HCT116 (cell line): ENCODE data around the gene FGGY. TPM values are rescaled to one million over a fixed set of nuclear protein-coding genes. Genes with fewer than 3 reads are reported as not detected.

Experiments used
- ATAC-seq: fragments of 200-7000 bp; cut with Tn5 transposase; 2 replicates; pipeline ENCODE4 v1.9.1; 2020; ENCODE audit warnings: mild to moderate bottlenecking, moderate library complexity
- BruUV-seq: library from RNA; stranded (reverse); fragments of 400-500 nt; replicated peaks from 2 replicates; lab custom pipeline; 2021; lab: Mats Ljungman, UMichigan
- CTCF ChIA-PET: fragments of 300-600 bp; sonication (Branson Sonifier 250); formaldehyde crosslinking; loops from one replicate; lab custom pipeline; 2021; ENCODE audit warnings: antibody characterized with exemption; lab: Charles Lee
- POLR2A ChIA-PET: fragments of 300-600, 350-600 bp; sonication (Branson Sonifier 250); formaldehyde crosslinking; loops from one replicate; lab custom pipeline; 2021; ENCODE audit warnings: antibody characterized with exemption; lab: Charles Lee
- RAD21 ChIA-PET, 2 experiments: fragments of 300-600 bp; sonication (Branson Sonifier 250); formaldehyde crosslinking; loops; one replicate each; lab custom pipeline; 2023; ENCODE audit warnings: low total read pairs in 2 of 2; ENCODE audit not compliant: uncharacterized antibody in 2 of 2, unreplicated experiment in 2 of 2, low non-redundant PET in 1 of 2; lab: Charles Lee
- DNase-seq: peaks from one replicate; pipeline ENCODE4 v3.0.0-alpha.2; 2010; ENCODE audit warnings: low read depth, low spot score
- H2AFZ ChIP-seq: fragments of 200-600 bp; shearing (Covaris generic), sonication (generic); 2 replicates; pipeline ENCODE4 v1.6.1; 2017; ENCODE audit warnings: low read depth, mixed run types, mixed read lengths, antibody characterized with exemption, low read length; ENCODE audit not compliant: poor library complexity, severe bottlenecking
- H3K27ac ChIP-seq: 2 replicates; pipeline ENCODE4 v1.5.1; 2012; ENCODE audit warnings: low read depth, low read length
- H3K27me3 ChIP-seq: fragments of 200-600 bp; sonication (generic); 2 replicates; pipeline ENCODE4 v1.6.1; 2016; ENCODE audit warnings: mixed run types, low read length, mixed read lengths; ENCODE audit not compliant: insufficient read depth
- H3K36me3 ChIP-seq, 2 experiments: fragments of 200-500 bp in 1 of 2; fragments of 200-600 bp in 1 of 2; sonication (Bioruptor generic) in 1 of 2; sonication (generic) in 1 of 2; 2 replicates each; pipeline versions ENCODE4 v1.5.1 to v1.6.1; 2014 to 2016; ENCODE audit warnings: low read length in 2 of 2, inconsistent platforms in 1 of 2, mixed read lengths in 1 of 2, mixed run types in 1 of 2; ENCODE audit not compliant: insufficient read depth in 2 of 2, control insufficient read depth in 1 of 2
- H3K4me1 ChIP-seq, 2 experiments: fragments of 200-600 bp in 1 of 2; sonication (generic) in 1 of 2; 2 replicates each; pipeline versions ENCODE4 v1.5.1 to v1.6.1; 2012 to 2017; ENCODE audit warnings: low read length in 2 of 2, inconsistent platforms in 1 of 2, mild to moderate bottlenecking in 1 of 2, mixed read lengths in 1 of 2, mixed run types in 1 of 2, moderate library complexity in 1 of 2; ENCODE audit not compliant: insufficient read depth in 2 of 2, control insufficient read depth in 1 of 2
- H3K4me2 ChIP-seq: fragments of 200-600 bp; sonication (generic); 2 replicates; pipeline ENCODE4 v1.6.1; 2017; ENCODE audit warnings: mixed run types, low read length, mixed read lengths
- H3K4me3 ChIP-seq, 2 experiments: fragments of 200-600 bp in 1 of 2; sonication (generic) in 1 of 2; replicated peaks in 1 of 2; 2 replicates each; pipeline ENCODE4 v1.5.1; 2011 to 2016; ENCODE audit warnings: low read length in 2 of 2, control low read depth in 1 of 2, low read depth in 1 of 2, mild to moderate bottlenecking in 1 of 2, mixed read lengths in 1 of 2, mixed run types in 1 of 2
- H3K79me2 ChIP-seq: fragments of 200-600 bp; sonication (generic); 2 replicates; pipeline ENCODE4 v1.6.1; 2017; ENCODE audit warnings: mild to moderate bottlenecking, mixed run types, low read length, moderate library complexity, mixed read lengths; ENCODE audit not compliant: insufficient read depth
- H3K9ac ChIP-seq: fragments of 200-600 bp; sonication (generic); 2 replicates; pipeline ENCODE4 v1.6.1; 2016; ENCODE audit warnings: low read length, mixed read lengths
- H3K9me2 ChIP-seq: fragments of 200-600 bp; sonication (generic), shearing (Covaris generic); 2 replicates; pipeline ENCODE4 v1.6.1; 2017; ENCODE audit warnings: mixed run types, mild to moderate bottlenecking, moderate library complexity; ENCODE audit not compliant: insufficient read depth
- H3K9me3 ChIP-seq, 2 experiments: fragments of 200-500 bp in 1 of 2; fragments of 200-600 bp in 1 of 2; sonication (Bioruptor generic) in 1 of 2; sonication (generic) in 1 of 2; 2 replicates each; pipeline ENCODE4 v1.6.1; 2014 to 2017; ENCODE audit warnings: low read length in 2 of 2, mixed read lengths in 2 of 2, inconsistent platforms in 1 of 2, low read depth in 1 of 2, mild to moderate bottlenecking in 1 of 2, mixed run types in 1 of 2, moderate library complexity in 1 of 2; ENCODE audit not compliant: control insufficient read depth in 1 of 2, insufficient read depth in 1 of 2
- H4K20me1 ChIP-seq: fragments of 200-600 bp; sonication (generic), shearing (Covaris generic); 2 replicates; pipeline ENCODE4 v1.6.1; 2017; ENCODE audit warnings: mixed run types, mild to moderate bottlenecking, moderate library complexity; ENCODE audit not compliant: insufficient read depth
- CEBPB ChIP-seq: IDR thresholded peaks from 2 replicates; pipeline ENCODE4 v1.6.1; 2012; ENCODE audit warnings: low read depth
- CTCF ChIP-seq, 3 experiments: fragments of 200-600 bp in 1 of 3; sonication (generic) in 1 of 3; IDR thresholded peaks in 2 of 3; conservative IDR thresholded peaks in 1 of 3; 2 replicates each; pipeline ENCODE4 v1.5.1; 2012 to 2017; ENCODE audit warnings: low read depth in 2 of 3, low read length in 2 of 3, antibody characterized with exemption in 1 of 3, borderline replicate concordance in 1 of 3, control low read depth in 1 of 3, mild to moderate bottlenecking in 1 of 3, mixed read lengths in 1 of 3, mixed run types in 1 of 3, moderate library complexity in 1 of 3; ENCODE audit not compliant: insufficient read depth in 1 of 3
- EZH2 ChIP-seq: fragments of 200-600 bp; sonication (generic); IDR thresholded peaks from 2 replicates; pipeline ENCODE4 v1.6.1; 2017; ENCODE audit warnings: antibody characterized with exemption, mixed run types
- EZH2phosphoT487 ChIP-seq: fragments of 200-600 bp; IDR thresholded peaks from 2 replicates; pipeline ENCODE4 v1.6.1; 2018; ENCODE audit warnings: antibody characterized with exemption, borderline replicate concordance
- FOSL1 ChIP-seq: IDR thresholded peaks from 2 replicates; pipeline ENCODE4 v1.6.1; 2012; ENCODE audit warnings: low read depth
- SIN3A ChIP-seq: IDR thresholded peaks from 2 replicates; pipeline ENCODE4 v1.6.1; 2012; ENCODE audit warnings: low read depth
- intact Hi-C: fragments of 100-400 bp; cut with micrococcal nuclease; formaldehyde crosslinking; loops from 2 replicates; pipeline ENCODE4 v1.10.0; 2022
- total RNA-seq: library from RNA; stranded (reverse); gene quantifications from one replicate; pipeline ENCODE4 v1.2.1, GENCODE V29; 2021; ENCODE audit not compliant: unreplicated experiment
- TF ChIP-seq, protein P1 (sequence below): IDR thresholded peaks from 2 replicates; pipeline ENCODE4 v1.6.1; 2011; ENCODE audit warnings: mild to moderate bottlenecking, low read length, moderate library complexity; ENCODE audit not compliant: insufficient replicate concordance; ENCODE audit errors: extremely low read depth

The FGGY gene
- total RNA-seq, 1 experiment from 2014 or later = 10.6 TPM

GRCh38 chr1:59361766-59362165 lies 64.9 kb downstream of the FGGY start:
- Histone ChIP-seq H4K20me1 (no peaks in the 10 kb centered on the region), H3K9me3 (no peaks in the 10 kb centered on the region), H3K4me3 (no peak overlapping the region), H2AFZ (no peak overlapping the region), H3K27me3 (no peaks in the 10 kb centered on the region), H3K4me1 (peaks cover 0 to 4% of the 10 kb centered on the region in 2 experiments; a peak in 1 of 4 replicates), H3K36me3 (no peaks in the 10 kb centered on the region), H3K79me2 (no peaks in the 10 kb centered on the region), H3K27ac (no peak overlapping the region), H3K4me2 (no peak overlapping the region), H3K9me2 (no peaks in the 10 kb centered on the region), H3K9ac (no peak overlapping the region)
- ChIA-PET CTCF (no interaction called here), RAD21 (no interaction called here), POLR2A (no interaction called here)
- no peak for TF ChIP-seq FOSL1
- TF ChIP-seq CTCF (IDR thresholded peaks at IDR 0.05 in 2 of 3, conservative IDR thresholded peaks at IDR 0.05 in 1 of 3; ENCODE audit: borderline replicate concordance in 1 of 3, insufficient read depth in 1 of 3, low read depth in 2 of 3, low read length in 2 of 3) = no peak
- TF ChIP-seq EZH2 = no peak
- TF ChIP-seq CEBPB = no peak
- no peak for TF ChIP-seq SIN3A
- TF ChIP-seq EZH2phosphoT487 = no peak
- TF ChIP-seq, protein P1, sequence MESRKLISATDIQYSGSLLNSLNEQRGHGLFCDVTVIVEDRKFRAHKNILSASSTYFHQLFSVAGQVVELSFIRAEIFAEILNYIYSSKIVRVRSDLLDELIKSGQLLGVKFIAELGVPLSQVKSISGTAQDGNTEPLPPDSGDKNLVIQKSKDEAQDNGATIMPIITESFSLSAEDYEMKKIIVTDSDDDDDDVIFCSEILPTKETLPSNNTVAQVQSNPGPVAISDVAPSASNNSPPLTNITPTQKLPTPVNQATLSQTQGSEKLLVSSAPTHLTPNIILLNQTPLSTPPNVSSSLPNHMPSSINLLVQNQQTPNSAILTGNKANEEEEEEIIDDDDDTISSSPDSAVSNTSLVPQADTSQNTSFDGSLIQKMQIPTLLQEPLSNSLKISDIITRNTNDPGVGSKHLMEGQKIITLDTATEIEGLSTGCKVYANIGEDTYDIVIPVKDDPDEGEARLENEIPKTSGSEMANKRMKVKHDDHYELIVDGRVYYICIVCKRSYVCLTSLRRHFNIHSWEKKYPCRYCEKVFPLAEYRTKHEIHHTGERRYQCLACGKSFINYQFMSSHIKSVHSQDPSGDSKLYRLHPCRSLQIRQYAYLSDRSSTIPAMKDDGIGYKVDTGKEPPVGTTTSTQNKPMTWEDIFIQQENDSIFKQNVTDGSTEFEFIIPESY = no peak
- BruUV-seq = no TSS peak
- DNase-seq = no peak
- intact Hi-C loops = no loop called here
- no peak for ATAC-seq
